GM15510 (cell line): Measurements from ENCODE around the gene AXIN2.

Experiments
- POLR2A ChIP-seq: IDR thresholded peaks from 3 replicates; pipeline ENCODE4 v1.6.1; 2011; ENCODE audit warnings: borderline replicate concordance; ENCODE audit not compliant: insufficient read length; ENCODE audit errors: extremely low read depth

Gene AXIN2

GRCh38 chr17:65592125-65592965 is 30.9 kb upstream of the AXIN2 start:
- TF ChIP-seq POLR2A = no peak

GRCh38 chr17:65589321-65589720 is 27.9 kb upstream of the AXIN2 start:
- no peak for TF ChIP-seq POLR2A

- no peak for TF ChIP-seq POLR2A
These were observed 26.8 kb upstream of the AXIN2 start for GRCh38 chr17:65588181-65588808.

GRCh38 chr17:65587534-65588180 is 26.2 kb upstream of the AXIN2 start:
- TF ChIP-seq POLR2A = no peak

- no peak for TF ChIP-seq POLR2A
These were observed 25.5 kb upstream of the AXIN2 start for GRCh38 chr17:65586899-65587298.

GRCh38 chr17:65584604-65585521 is 23.4 kb upstream of the AXIN2 start:
- no peak for TF ChIP-seq POLR2A

- TF ChIP-seq POLR2A = no peak
These were observed 22.6 kb upstream of the AXIN2 start for GRCh38 chr17:65583921-65584603.

- no peak for TF ChIP-seq POLR2A
These were observed 15.5 kb upstream of the AXIN2 start for GRCh38 chr17:65576939-65577338.

GRCh38 chr17:65573282-65573602 is 11.8 kb upstream of the AXIN2 start:
- no peak for TF ChIP-seq POLR2A

- no peak for TF ChIP-seq POLR2A
These were observed 11.3 kb upstream of the AXIN2 start for GRCh38 chr17:65572581-65573281.

GRCh38 chr17:65572186-65572580 is 10.7 kb upstream of the AXIN2 start:
- TF ChIP-seq POLR2A = no peak

GRCh38 chr17:65568918-65569317 is 7.5 kb upstream of the AXIN2 start:
- no peak for TF ChIP-seq POLR2A

GRCh38 chr17:65567566-65567965 is 6.1 kb upstream of the AXIN2 start:
- no peak for TF ChIP-seq POLR2A

GRCh38 chr17:65565559-65565958 is 4.1 kb upstream of the AXIN2 start:
- TF ChIP-seq POLR2A = no peak
